ENCODE results near the gene AFMID. TPM values are rescaled to one million over a fixed set of nuclear protein-coding genes. Genes with fewer than 3 reads are reported as not detected.
"Not testable (repeated sequence)": the region's sequence is repeated elsewhere in the genome, so short reads cannot be mapped to it uniquely, and the experiment has no call there.

AFMID gene
- total RNA-seq, 1 donor from 2014 or later = 47.6 TPM

DNA sequence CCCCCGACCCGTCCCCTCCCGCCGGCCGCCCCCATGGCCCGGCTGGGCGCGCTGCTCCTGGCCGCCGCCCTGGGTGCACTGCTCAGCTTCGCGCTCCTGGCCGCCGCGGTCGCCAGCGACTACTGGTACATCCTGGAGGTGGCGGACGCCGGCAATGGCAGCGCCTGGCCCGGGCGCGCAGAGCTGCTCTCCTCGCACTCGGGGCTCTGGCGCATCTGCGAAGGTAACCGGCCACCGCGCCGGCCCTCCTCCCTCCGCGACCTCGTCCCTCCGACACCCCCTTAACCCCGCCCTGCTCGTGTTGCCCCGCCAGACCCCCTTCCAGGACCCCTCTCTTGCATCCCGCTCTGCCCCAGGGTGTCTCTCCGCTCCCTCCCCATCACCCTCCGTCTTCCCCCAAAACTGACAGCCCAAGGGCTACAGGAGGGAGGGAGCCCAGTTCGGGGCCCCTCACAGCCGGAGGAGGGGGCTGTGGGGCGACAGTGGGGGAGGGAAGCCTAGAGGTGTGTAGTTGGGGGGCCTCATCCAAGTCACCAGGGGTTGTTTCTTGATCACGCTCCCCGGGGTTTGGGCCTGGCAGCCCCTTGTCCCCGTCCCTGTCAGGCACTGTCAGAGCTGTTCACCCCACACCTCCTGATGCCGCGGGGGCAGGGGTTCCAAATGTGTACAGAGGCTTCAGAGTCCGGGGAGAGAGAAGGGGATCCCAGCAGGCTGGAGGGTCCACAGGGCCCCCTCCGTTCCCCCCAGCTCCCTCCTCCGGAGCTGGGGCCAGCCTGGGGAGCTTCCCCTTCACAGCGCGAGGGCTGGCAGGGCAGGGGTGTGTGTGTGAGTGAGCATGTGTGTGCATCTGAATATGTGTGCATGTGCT is 45.1 kb downstream of the AFMID start:
- no peaks in the 10 kb centered on the region for H3K4me1 ChIP-seq
- intact Hi-C loops (cut with DNase I) = no loop called here
- no peaks in the 10 kb centered on the region for H3K9me3 ChIP-seq
- H3K4me3 ChIP-seq = no peak overlapping the region
- no peak overlapping the region for H3K27ac ChIP-seq
- DNase-seq (ENCODE audit: extremely low spot score in 2 of 2) = no peak
- TF ChIP-seq POLR2AphosphoS5 (IDR thresholded peaks at IDR 0.05; ENCODE audit: insufficient read depth in 1 of 2, low read depth in 1 of 2) = no peak
- TF ChIP-seq CTCF (IDR thresholded peaks at IDR 0.05) = no peak
- no peak for TF ChIP-seq POLR2A (IDR thresholded peaks at IDR 0.05)
- no peaks in the 10 kb centered on the region for H3K27me3 ChIP-seq
- H3K36me3 ChIP-seq = no peaks in the 10 kb centered on the region

DNA sequence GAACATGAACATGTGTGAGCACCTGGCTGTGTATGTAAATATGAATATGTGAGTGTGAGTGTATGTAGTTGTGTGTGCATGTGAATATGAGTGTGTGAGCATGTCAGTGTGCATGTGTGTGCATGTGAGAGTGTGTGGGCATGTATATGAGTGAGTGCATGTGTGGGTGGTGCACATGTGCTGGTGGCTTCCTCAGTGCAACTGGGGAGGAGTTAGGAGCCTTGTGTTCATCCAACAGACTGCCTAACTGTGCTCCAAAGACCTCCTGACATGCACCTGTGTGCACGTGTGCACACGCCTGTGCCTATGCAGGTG is 45.7 kb downstream of the AFMID start:
- intact Hi-C loops (cut with DNase I) = no loop called here
- H3K27me3 ChIP-seq = no peaks in the 10 kb centered on the region
- no peaks in the 10 kb centered on the region for H3K4me1 ChIP-seq
- H3K27ac ChIP-seq = no peak overlapping the region
- no peak overlapping the region for H3K4me3 ChIP-seq
- no peak for DNase-seq (ENCODE audit: extremely low spot score in 2 of 2)
- no peaks in the 10 kb centered on the region for H3K36me3 ChIP-seq
- TF ChIP-seq POLR2AphosphoS5 (IDR thresholded peaks at IDR 0.05; ENCODE audit: insufficient read depth in 1 of 2, low read depth in 1 of 2) (no peak), CTCF (IDR thresholded peaks at IDR 0.05) (no peak), POLR2A (IDR thresholded peaks at IDR 0.05) (no peak)
- no peaks in the 10 kb centered on the region for H3K9me3 ChIP-seq

DNA sequence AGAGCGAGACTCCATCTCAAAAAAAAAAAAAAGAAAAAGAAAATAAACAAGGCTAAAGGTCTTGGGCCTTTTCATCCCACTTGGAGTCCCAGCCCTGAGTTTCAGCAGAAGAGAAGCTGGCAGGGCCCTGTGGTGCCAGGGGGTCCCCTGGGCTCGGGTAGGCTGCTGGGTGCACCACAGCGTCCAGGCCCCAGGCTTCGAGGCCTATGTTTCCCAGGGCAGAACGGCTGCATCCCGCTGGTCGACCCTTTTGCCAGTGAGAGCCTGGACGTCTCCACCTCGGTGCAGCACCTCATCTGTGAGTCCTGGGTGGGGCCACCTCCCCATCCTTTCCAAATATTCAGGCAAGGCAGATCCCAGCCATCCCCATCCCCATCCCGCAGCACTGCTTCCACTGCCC is 46.5 kb downstream of the AFMID start:
- Histone ChIP-seq H3K27ac (no peak overlapping the region), H3K4me1 (no peaks in the 10 kb centered on the region), H3K9me3 (no peaks in the 10 kb centered on the region), H3K4me3 (no peak overlapping the region), H3K36me3 (no peaks in the 10 kb centered on the region), H3K27me3 (no peaks in the 10 kb centered on the region)
- TF ChIP-seq POLR2A (IDR thresholded peaks at IDR 0.05) (no peak), POLR2AphosphoS5 (IDR thresholded peaks at IDR 0.05; ENCODE audit: insufficient read depth in 1 of 2, low read depth in 1 of 2) (no peak), CTCF (IDR thresholded peaks at IDR 0.05) (no peak)
- no peak for DNase-seq (ENCODE audit: extremely low spot score in 2 of 2)
- intact Hi-C loops (cut with DNase I) = no loop called here

GRCh38 chr17:78234261-78234865 is 47.2 kb downstream of the AFMID start:
- DNase-seq (ENCODE audit: extremely low spot score in 2 of 2) = no peak
- intact Hi-C loops (cut with DNase I) = no loop called here
- H3K9me3 ChIP-seq = no peaks in the 10 kb centered on the region
- no peaks in the 10 kb centered on the region for H3K27me3 ChIP-seq
- no peak overlapping the region for H3K27ac ChIP-seq
- H3K4me3 ChIP-seq = no peak overlapping the region
- TF ChIP-seq CTCF (IDR thresholded peaks at IDR 0.05) (no peak), POLR2A (IDR thresholded peaks at IDR 0.05) (no peak), POLR2AphosphoS5 (IDR thresholded peaks at IDR 0.05; ENCODE audit: insufficient read depth in 1 of 2, low read depth in 1 of 2) (no peak)
- H3K4me1 ChIP-seq = no peaks in the 10 kb centered on the region
- H3K36me3 ChIP-seq = no peaks in the 10 kb centered on the region

DNA sequence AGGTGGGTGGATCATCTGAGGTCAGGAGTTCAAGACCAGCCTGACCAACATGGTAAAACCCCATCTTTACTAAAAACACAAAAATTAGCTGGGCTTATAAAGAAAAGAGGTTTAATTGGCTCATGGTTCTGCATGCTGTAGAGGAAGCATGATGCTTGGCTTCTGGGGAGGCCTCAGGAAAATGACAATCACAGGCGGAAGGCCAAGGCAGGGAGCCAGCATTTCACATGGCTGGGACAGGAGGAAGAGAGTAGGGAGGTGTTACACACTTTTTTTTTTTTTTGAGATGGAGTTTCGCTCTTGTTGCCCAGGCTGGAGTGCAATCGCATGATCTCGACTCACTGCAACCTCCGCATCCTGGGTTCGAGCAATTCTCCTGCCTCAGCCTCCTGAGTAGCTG is 47.9 kb downstream of the AFMID start:
- H3K27ac ChIP-seq; intact Hi-C loops (cut with DNase I); DNase-seq (ENCODE audit: extremely low spot score in 2 of 2); H3K4me3 ChIP-seq; H3K36me3 ChIP-seq; H3K9me3 ChIP-seq; H3K27me3 ChIP-seq; H3K4me1 ChIP-seq: not testable (repeated sequence)
